ENCODE measurements around the gene PLEKHA7.
"Not testable (repeated sequence)": the region's sequence is repeated elsewhere in the genome, so short reads cannot be mapped to it uniquely, and the experiment has no call there.

The PLEKHA7 gene

DNA sequence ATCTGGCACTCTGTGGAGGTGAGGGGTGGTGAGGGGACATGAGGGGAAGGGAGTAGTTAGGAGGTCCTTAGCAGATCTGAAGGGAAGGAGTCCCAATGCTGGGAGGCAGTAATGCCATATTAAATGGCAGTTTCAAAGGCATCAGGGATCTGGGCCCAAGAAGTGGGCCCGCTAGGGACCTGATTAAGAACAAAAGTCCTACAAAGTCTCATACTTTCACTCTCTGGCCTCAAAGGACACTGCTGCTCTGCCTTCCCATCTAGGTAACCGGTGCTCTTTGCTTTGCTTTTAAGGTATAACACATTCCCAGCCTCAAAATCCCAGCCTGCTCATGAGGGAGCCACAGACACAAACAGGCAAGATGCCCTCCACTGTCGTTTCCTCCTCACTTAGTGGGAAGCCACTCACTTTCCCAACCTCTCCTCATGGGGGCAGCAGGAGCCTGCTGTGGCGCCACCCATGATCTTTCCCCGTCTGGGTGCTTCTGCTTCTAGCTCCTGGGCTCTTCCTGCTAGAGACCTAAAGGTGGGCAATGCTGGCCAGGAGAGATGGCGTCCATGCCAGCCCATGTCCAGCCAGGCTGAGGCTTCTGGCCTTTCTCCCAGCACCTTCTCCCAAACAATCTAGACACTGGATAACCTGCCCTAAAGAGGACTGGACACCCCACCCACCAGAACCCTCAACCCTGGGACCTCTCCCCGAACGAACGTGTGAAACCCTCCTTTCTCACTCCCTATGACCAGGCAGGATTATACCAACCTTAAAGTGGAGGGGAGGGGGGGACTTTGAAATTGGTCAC, 68.3 kb downstream of the PLEKHA7 start:
- DNase-seq (ENCODE audit: low read depth in 3 of 3), result peak in 2 of 3 experiments; percentile 11 to 38

DNA sequence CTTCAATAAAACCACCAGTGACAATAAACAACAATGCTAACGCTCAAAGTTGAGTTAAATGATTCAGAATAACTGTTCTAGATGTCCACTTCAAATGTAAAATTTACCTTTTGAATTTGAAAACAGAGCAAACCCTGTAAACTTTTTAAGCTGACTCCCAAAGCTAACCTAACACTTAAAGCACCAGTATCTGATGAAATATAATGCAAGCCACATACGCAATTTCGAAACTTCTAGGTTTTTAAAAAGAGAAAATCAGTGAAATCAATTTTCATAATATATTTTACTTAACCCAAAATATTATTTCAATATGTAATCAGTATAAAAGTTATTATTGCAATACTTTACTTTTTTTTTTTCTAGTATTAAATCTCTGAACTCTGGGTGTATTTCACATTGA, 71.3 kb downstream of the PLEKHA7 start:
- DNase-seq (ENCODE audit: low read depth in 3 of 3), result no peak

DNA sequence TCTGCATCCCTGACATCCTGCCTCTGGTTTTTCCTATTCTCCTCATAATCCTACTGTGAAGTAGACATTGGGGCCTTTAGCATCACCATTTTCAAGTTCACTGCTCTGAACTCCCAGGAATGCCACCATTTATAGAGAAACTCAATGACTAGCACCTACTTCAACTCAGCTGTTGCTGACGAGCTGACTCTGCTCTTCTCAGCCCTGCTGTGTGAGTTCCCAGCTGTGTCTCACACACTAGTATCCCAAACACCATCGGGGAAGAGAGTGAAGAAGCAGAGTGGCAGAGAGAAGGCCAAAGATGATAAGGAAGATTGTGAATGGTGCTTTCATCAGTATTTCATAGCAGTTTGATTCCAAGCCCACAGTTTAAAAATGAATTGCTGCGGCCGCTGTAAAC, 71.9 kb downstream of the PLEKHA7 start:
- DNase-seq (ENCODE audit: low read depth in 3 of 3), result no peak

DNA sequence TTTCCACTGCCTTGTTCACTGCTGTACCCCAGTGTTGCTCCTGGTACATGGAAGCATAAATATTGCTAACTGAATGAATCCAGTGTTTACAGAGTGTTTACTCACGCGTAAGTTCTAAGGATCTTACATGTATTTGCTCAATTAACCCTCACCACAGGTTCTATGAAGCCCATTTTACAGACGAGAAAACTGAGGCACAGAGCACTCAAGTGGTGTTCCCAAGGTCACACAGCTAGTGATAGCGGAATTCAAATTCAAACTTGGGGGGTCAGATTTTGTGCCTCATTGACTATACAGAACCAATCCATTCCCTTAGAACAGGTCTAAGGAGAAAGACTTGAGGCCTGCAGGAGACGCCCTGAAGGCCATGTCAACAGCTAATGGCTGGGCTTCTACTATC, 72.3 kb downstream of the PLEKHA7 start:
- no peak for DNase-seq (ENCODE audit: low read depth in 3 of 3)

DNA sequence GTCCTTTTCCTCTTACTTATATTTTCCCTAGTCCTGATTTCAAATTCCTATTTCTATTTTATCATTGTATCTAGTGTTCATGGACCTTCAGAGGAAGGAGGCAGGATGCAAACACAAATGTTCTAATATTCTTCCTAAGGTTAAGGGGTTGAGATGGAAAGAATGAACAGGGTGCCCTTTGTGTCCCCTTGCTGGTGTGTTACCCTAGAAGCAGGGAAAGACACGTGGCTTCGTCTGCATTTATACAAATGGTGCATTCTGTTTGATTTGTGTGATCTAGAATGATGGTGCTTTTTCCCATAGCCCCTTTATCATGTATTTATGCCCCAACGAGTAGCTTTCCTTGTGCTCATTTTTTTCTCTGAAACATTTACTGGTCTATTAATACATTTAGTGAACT, 76.2 kb downstream of the PLEKHA7 start:
- no peak for DNase-seq (ENCODE audit: low read depth in 3 of 3)

DNA sequence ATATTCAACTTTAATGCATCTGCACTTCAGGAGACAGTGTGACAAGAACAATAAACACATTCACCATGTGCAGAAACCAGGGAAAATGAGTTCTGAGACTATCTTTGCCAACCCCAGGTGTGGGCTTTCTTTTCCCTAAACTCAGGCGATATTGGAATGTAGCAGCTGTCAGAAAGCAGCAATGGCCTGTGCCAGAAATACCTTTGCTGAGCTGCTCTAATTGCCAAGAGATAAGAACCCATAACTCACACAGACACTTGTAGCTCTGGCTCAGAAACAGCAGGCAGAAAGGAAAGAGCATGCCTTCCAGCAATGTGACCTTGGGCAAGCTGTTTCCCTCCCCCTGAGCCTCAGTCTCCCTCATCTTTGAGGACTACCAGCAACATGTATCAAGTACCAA, 77.6 kb downstream of the PLEKHA7 start:
- no peak for DNase-seq (ENCODE audit: low read depth in 3 of 3)

DNA sequence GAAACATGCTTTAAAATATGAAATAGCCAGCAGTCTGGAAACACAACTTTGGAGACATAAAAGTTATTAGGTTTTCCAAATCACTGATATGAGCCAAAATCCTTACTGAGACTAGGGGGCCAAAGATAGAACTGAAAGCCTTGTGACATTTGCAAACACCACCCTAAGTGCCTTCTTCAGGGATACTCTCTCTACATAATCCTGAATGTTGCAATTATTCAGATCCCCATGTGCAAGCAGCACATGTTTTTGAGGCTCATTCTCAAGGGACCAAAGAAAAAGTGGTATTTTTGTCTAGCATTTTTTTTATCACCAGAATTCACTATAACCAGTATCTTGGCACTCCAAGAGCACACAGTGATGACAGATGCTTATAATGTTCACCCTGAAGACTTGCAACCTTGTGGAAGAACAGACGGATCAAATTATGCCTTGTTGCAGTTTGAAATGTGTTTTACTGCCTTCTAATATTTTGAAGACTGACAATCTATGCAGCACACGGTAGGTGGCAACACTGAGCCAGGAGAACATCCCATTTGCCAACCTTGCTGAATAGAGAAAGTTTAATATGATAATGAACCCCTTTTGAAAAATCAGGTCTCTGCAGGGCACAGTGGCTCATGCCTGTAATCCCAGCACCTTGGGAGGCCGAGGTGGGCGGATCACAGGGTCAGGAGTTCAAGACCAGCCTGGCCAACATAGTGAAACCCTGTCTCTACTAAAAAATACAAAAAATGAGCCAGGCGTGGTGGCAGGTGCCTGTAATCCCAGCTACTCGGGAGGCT, 78.5 kb downstream of the PLEKHA7 start:
- DNase-seq (ENCODE audit: low read depth in 3 of 3), result peak in 1 of 3 experiments; percentile 18

DNA sequence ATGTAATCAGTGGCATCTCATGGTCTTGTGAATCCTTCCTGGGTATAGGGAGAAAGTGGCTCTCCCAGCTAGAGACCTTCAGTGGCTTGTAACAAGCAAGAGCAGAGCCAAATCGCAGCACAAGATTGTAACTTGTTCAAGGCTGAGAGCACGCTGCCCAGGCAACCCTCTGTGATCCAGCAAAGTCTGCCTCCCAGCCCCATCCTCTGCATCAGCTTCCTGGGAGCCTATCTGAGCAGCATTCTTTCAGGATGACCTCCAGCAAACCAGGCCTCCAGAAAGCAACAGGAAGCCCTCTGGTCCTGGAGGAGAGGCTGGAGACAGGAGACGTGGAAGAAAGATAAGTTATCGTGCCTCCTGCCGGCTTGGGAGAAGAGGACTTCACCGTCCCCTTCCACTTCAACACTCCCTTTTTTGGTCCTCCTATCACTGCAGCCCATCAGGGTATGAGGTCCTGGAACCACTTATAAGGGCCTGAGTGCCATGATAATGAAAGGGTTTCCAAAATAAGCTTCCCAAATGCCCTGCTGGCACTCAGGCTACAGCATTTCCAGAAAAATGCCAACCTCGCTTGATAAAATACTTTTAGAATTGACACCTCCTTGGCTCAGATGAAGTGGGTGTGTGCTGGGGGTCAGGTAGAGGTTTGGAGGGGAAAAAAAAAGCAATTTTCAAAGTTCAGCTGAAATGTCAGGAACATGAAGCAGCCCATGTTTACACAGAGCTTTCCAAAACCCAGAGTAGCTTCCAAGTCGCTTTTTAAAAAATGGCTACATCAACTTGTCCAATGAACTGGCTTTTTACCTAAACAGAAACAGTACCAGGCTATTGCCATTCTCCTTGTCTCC, 80.2 kb downstream of the PLEKHA7 start:
- DNase-seq (ENCODE audit: low read depth in 3 of 3), result no peak

DNA sequence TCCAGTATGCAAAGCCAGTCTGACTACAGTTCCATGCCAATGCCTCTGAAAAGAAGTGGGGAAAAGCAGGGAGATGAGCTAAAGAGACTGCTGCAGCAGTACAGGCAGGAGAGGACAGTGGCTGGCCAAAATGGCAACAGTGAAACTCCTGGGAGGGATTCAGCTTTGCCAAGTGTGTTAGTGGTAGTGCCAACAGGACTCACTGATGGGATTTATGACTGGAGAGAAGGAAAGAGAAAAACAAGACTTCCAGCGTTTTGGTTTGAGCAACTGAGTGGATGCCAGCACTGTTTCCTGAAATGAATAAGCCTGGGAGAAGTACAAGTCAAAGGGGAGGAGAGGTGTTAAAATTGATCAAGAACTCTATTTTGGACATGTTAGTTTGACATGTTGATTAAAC, 80.9 kb downstream of the PLEKHA7 start:
- DNase-seq (ENCODE audit: low read depth in 3 of 3), result no peak

DNA sequence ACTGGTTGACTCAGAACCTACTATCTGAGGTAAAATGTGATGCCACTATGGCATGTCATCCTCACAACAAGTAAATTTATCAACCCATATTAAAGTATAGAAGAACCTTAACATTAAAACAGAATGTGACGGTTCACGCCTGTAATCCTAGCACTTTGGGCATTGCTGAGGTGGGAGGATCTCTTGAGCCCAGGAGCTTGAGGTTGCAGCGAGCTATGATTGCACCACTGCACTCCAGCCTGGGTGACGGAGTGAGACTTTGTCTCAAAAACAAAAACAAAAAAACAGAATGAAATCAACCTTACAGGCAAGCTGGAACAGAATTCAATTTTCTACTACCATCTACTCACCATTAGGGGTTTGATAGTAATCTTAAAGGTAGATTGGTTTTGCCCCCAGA, 86.2 kb downstream of the PLEKHA7 start:
- no peak for DNase-seq (ENCODE audit: low read depth in 3 of 3)

DNA sequence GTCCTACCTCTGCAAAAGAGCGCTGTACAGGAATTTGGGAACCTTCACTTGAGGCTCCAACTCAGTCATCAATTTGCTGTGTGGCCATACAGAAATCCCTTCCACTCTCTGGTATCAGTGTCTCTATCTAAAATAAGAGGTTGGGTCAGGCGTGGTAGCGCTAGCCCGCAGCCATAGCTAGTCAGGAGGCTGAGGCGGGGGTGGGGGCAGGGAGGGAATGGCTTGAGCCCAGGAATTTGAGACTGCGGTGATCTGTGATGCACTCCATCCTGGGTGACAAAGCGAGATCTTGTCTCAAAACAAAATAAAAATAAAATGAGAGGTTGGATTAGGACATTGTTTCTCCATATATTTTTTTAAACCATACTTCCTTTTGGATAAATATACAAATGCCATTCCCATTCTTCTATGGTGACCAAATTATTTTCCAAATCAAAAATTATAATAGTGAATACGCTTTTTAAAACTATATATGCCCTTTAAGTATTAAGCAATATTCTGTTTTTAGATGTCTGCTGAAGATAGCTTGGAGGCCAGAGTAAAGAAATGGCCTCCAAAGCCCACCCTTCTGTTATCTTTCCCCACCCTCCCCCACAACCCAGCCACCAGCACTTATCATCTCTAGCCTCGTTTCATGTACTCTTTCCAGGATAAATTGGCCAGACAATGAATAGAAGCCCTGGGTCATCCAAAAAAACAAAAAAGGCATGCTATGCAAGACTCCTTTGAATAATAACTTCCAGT, 87.2 kb downstream of the PLEKHA7 start:
- DNase-seq (ENCODE audit: low read depth in 3 of 3), result no peak

DNA sequence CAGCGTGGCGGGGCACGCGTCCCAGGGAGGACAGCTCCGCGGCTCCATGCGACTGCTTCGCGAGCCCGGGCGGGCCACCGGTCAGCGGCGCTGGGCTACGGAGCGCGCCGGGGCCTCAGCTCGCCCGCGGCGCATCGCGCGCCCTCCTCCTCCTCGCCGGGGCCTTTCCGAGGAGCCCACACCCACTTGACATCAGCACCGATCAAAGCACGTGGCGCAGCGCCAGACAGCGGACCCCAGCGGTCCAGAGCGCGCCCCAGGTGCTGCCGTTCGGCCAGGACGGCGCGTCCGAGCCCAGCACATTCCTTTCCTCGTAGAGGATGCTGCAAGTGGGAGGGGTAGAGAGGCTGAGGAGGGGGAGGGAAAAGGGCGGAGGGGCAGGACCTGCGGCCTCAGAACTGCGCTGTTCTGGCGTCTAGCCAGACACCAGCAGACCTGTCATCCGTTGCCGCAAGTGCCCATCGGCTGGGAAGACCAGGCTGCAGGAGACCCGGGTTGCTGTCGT, 88.6 kb downstream of the PLEKHA7 start:
- DNase-seq (ENCODE audit: low read depth in 3 of 3), result peak in 1 of 3 experiments; percentile 21

DNA sequence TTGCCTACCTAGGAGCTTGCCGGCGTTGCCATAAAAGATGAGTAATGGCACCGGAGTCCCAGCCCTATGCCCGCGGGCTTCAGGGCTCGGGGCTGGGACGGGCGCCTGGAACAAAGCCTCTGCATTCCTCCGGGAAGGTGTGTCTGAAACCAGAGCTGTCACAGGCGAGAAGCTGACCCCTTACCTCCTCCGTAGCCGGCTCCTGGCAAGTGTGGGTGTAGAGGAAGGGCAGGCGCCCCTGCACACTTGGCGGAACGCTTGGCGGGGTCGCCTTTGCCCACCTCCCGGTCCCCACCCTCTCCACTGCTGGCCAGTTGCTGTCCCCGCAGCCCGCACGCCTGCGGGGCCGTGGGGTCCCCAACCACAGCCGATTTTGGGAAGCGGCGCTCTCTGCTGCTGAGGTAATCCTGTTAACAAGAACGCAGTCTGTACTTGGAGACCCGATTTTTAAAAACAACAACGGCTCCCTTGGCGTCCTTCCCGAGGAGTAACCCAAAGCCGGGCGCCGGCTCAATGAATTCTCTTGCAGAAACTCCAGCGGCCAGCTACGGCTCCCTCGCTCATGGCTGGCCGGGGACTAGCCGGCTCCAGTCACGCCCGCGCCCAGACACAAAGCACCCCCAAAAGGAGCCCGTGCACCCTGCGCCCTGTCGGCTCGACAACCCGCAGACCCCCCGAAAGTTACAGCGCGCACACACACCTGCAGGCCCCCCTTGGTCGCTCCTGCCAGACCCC, 89.2 kb downstream of the PLEKHA7 start:
- no peak for DNase-seq (ENCODE audit: low read depth in 3 of 3)

DNA sequence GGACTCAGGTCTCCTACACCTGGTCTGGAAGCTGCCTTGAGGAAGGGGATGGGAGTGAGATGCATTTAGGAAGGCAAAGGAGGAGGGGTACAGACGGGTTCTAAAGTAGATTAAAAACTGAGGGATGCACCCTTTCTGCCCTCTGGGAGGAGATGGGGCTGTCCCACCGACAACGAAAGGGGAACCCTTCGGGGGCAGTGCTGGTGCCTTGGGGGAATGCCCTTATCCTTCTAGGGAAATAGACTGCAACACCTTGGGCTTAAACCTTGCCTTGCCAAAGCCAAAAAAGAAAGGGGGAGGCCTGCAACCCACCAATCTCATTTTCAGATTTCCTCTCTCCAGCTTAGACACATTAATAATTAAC, 89.8 kb downstream of the PLEKHA7 start:
- DNase-seq (ENCODE audit: low read depth in 3 of 3), result no peak

DNA sequence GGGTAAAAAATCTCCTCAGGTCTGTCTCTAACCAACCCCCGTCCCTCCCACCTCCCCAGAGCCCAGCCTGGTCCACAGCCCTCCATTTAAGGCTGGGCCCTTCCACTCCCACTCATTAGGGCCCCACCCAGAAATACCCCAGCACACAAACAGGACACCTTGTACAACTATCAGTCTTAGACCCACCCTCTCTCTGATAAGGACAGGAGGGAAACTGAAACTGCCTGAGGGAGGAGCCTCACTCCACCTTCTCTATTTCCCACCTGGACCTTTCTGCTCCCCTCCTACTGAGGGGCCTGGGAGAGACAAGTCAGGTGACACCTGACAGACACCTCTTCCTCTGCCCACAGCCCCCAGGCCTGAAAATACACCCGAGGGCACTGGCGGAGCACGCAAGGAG, 90.2 kb downstream of the PLEKHA7 start:
- DNase-seq (ENCODE audit: low read depth in 3 of 3), result no peak

DNA sequence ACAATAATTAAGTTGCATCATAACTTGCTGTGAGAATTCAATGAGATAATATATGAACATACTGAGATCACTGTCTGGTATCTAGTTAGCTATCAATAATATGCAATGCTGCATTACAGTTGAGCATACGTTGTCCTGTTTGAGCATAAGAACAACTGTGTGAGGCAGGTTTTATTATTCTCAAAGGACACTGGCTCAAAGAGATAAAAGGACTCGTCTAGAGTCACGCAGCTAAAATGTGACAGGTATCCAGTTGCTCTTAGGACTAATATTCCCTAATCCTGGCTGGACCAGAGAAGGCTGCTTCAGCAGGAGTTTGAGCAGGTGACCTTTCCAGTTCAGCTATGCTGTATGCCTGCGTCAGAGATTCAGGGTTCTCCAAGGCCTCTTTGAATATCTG, 92.5 kb downstream of the PLEKHA7 start:
- DNase-seq (ENCODE audit: low read depth in 3 of 3), result no peak

DNA sequence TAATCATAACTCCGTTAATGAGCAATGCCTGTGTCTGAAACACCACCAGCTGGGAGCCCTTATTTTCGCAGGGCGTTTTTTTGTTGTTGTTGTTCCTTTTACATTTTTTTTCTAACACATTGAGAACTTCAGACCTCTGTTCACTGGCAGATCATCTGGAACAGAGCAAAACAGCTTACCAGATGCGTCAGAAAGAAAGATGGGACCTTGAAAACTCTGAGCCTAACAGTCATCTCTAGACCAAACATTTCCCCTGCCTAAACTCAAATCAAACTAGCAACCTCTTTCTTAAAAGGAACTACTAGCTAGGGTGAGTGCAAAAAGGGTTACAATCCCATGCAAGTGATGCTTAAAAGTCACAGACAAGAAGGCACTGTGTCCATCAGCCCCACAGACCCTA, 93.2 kb downstream of the PLEKHA7 start:
- DNase-seq (ENCODE audit: low read depth in 3 of 3), result no peak

DNA sequence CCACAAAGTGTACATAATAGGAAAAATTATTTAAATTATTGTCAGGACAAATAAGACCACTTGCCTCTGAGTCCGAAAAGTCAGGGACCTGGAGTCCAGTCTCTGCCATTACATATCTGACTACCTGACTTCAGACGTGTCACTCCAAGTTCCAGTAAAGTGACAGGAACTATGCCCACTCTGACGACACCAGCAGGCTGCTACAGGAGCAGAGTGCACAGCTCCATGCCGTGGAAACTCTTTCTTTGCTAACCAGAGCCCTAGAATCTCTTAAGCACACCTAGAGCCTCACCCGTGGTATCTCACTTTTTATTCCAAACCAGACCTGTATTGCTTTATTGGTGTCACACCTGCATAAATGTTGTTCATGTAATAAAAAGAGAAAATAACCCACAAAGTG, 93.7 kb downstream of the PLEKHA7 start:
- no peak for DNase-seq (ENCODE audit: low read depth in 3 of 3)

DNA sequence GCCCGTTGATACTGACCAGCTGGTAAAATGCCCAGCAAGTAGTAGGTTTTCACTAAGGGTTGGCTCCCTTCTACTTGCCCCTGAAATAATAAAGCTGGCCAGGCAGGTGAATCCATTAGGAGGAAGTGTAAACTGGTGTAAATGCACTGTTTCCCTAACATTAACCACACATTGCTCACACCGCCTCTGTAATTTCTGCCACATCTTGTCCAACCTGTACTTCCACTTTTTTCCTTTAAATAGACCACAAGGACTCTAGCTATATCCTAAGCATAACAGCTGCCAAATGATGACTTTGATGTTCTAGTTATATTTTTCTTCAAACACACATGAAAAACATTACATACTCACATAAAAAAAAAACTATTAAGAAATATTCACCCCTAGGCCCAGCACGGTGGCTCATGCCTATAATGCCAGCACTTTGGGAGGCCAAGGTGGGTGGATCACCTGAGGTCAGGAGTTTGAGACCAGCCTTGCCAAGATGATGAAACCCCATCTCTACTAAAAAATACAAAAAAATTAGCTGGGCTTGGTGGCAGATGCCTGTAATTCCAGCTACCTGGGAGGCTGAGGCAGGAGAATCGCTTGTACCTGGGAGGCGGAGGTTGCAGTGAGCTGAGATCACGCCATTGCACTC, 95.6 kb downstream of the PLEKHA7 start:
- not testable (repeated sequence) for DNase-seq (ENCODE audit: low read depth in 3 of 3)

DNA sequence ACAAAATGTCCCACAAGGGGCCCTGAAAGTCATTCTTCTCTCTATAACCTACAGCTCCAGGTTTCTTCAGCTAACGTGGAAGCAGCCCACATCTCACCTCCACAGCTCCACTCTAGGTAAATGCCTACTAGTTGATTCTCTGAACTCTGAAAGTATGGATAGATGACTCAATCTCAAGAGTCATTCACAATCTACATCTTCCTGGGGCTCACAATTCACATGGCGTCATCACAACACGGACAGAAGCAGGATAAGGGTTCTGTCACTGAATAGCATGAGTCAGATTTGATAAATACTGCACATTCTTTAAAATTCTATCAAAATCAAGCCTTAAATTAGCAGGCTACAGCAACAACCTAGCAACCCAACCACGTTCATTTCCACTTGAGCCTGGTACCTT, 96.3 kb downstream of the PLEKHA7 start:
- no peak for DNase-seq (ENCODE audit: low read depth in 3 of 3)

Data from stimulated activated CD4-positive, alpha-beta T cell treated with anti-CD3 and anti-CD28 coated beads, TNF-alpha, amount 100 ng/mL, for 24 hours (primary cell).